ENCODE results near the gene AP3B2. TPM values are rescaled to one million over a fixed set of nuclear protein-coding genes. Genes with fewer than 3 reads are reported as not detected.
"Not testable (repeated sequence)": the region's sequence is repeated elsewhere in the genome, so short reads cannot be mapped to it uniquely, and the experiment has no call there.

Gene AP3B2
- total RNA-seq, 2 donors from 2014 or later: 0.92 TPM; not detected in 1

GRCh38 chr15:82647045-82647834, 62.4 kb downstream of the AP3B2 start, which contains the start of gene CPEB1:
Gene CPEB1, minus strand, starts transcription at chr15:82647363. Its CDS starts 18,904 bp downstream, at chr15:82628459.
- Histone ChIP-seq H3K27me3 (replicated peaks; ENCODE audit: insufficient read depth) (no peaks in the 10 kb centered on the region), H3K9me3 (no peaks in the 10 kb centered on the region), H3K4me3 (peak within 1 kb of the TSS; percentile 71), H3K4me1 (ENCODE audit: control insufficient read depth in 1 of 2, low read depth in 2 of 2) (peaks cover 4 to 23% of the 10 kb centered on the region in 2 donors), H3K36me3 (no peaks in the 10 kb centered on the region), H3K27ac (peak within 1 kb of the TSS; percentile 15 to 48)
- TF ChIP-seq, protein P1, sequence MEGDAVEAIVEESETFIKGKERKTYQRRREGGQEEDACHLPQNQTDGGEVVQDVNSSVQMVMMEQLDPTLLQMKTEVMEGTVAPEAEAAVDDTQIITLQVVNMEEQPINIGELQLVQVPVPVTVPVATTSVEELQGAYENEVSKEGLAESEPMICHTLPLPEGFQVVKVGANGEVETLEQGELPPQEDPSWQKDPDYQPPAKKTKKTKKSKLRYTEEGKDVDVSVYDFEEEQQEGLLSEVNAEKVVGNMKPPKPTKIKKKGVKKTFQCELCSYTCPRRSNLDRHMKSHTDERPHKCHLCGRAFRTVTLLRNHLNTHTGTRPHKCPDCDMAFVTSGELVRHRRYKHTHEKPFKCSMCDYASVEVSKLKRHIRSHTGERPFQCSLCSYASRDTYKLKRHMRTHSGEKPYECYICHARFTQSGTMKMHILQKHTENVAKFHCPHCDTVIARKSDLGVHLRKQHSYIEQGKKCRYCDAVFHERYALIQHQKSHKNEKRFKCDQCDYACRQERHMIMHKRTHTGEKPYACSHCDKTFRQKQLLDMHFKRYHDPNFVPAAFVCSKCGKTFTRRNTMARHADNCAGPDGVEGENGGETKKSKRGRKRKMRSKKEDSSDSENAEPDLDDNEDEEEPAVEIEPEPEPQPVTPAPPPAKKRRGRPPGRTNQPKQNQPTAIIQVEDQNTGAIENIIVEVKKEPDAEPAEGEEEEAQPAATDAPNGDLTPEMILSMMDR (IDR thresholded peaks at IDR 0.05): peak; percentile 12
- ATAC-seq (ENCODE audit: insufficient number of reproducible peaks, low FRiP score, low read depth) (peak; percentile 53), DNase-seq (ENCODE audit: low spot score) (no peak)

GRCh38 chr15:82646250-82647044, 63.2 kb downstream of the AP3B2 start:
- H3K36me3 ChIP-seq: no peaks in the 10 kb centered on the region
- H3K9me3 ChIP-seq: no peaks in the 10 kb centered on the region
- DNase-seq (ENCODE audit: low spot score) (no peak), ATAC-seq (ENCODE audit: insufficient number of reproducible peaks, low FRiP score, low read depth) (no peak)
- H3K27ac ChIP-seq: no peak overlapping the region
- no peaks in the 10 kb centered on the region for H3K27me3 ChIP-seq (replicated peaks; ENCODE audit: insufficient read depth)
- H3K4me1 ChIP-seq (ENCODE audit: control insufficient read depth in 1 of 2, low read depth in 2 of 2): peaks cover 4 to 23% of the 10 kb centered on the region in 2 donors
- TF ChIP-seq, protein P1 (IDR thresholded peaks at IDR 0.05): no peak
- peak overlapping the region; percentile 71 for H3K4me3 ChIP-seq

- H3K36me3 ChIP-seq; H3K9me3 ChIP-seq; H3K4me3 ChIP-seq; H3K27me3 ChIP-seq (replicated peaks; ENCODE audit: insufficient read depth); H3K27ac ChIP-seq; DNase-seq (ENCODE audit: low spot score); ATAC-seq (ENCODE audit: insufficient number of reproducible peaks, low FRiP score, low read depth): not testable (repeated sequence)
- peaks cover 4 to 23% of the 10 kb centered on the region in 2 donors for H3K4me1 ChIP-seq (ENCODE audit: control insufficient read depth in 1 of 2, low read depth in 2 of 2)
These were observed 64.5 kb downstream of the AP3B2 start for GRCh38 chr15:82644967-82645852.

DNA sequence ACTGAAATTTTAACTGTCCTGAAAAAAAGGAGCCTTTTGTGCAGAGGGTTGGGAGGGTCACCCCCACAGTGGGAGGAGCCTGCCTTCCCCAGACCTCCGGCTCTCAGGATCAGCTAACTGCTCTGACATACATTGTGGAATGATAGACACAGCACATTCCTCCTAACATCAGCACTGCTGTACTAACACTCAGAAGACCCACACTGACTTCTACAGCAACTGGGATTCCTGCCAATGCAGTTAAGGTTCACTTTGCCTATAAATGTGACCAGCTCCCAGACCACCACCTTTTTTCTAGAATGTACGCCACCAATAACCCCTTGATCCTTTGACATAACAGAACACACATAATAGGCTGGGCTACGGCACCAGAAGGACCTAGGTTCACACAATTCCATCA, 65.7 kb downstream of the AP3B2 start:
- H3K36me3 ChIP-seq: no peaks in the 10 kb centered on the region
- no peaks in the 10 kb centered on the region for H3K9me3 ChIP-seq
- H3K27me3 ChIP-seq (replicated peaks; ENCODE audit: insufficient read depth): no peaks in the 10 kb centered on the region
- TF ChIP-seq, protein P1 (IDR thresholded peaks at IDR 0.05): no peak
- H3K4me3 ChIP-seq: no peak overlapping the region
- no peak for ATAC-seq (ENCODE audit: insufficient number of reproducible peaks, low FRiP score, low read depth)
- H3K4me1 ChIP-seq (ENCODE audit: control insufficient read depth in 1 of 2, low read depth in 2 of 2): peaks cover 4 to 23% of the 10 kb centered on the region in 2 donors
- no peak overlapping the region for H3K27ac ChIP-seq
- no peak for DNase-seq (ENCODE audit: low spot score)

DNA sequence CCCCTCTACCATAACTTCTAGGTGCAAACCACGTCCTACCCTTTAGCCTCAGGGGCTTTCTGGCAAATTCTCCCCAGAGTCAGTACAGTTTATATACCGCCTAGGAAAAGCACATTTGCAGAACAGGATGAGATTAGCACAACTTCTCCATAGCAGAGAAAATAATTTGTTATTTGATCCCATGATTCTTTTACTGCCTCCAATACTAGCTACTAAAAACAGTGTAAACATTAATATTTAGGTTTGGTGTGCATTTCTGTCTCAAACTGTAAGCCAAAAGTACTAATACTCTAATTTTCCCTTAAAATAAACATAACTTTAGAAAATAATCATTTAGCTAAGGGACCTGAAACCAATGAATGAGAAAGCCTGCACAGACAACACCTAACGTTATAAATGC, 67.0 kb downstream of the AP3B2 start:
- Histone ChIP-seq H3K9me3 (no peaks in the 10 kb centered on the region), H3K27ac (no peak overlapping the region), H3K27me3 (replicated peaks; ENCODE audit: insufficient read depth) (no peaks in the 10 kb centered on the region), H3K4me3 (no peak overlapping the region), H3K36me3 (no peaks in the 10 kb centered on the region), H3K4me1 (ENCODE audit: control insufficient read depth in 1 of 2, low read depth in 2 of 2) (peaks cover 4 to 16% of the 10 kb centered on the region in 2 donors)
- DNase-seq (ENCODE audit: low spot score) (no peak), ATAC-seq (ENCODE audit: insufficient number of reproducible peaks, low FRiP score, low read depth) (no peak)
- TF ChIP-seq, protein P1 (IDR thresholded peaks at IDR 0.05): no peak
